SK-N-SH treated with all-trans-retinoic acid at 6 μM for 48 hours (cell line): ENCODE results near the gene LCLAT1.
A peak's percentile ranks its signal among the peaks of the same experiment; 100 is the strongest.

ENCODE experiments used
- ATAC-seq: fragments of 200-7000 bp; cut with Tn5 transposase; 3 replicates; pipeline ENCODE4 v1.9.1; 2020; ENCODE audit warnings: mild to moderate bottlenecking, moderate library complexity
- ARNTL ChIP-seq: fragments of 450-650 bp; formaldehyde crosslinking; IDR thresholded peaks from 2 replicates; pipeline ENCODE4 v1.5.0; 2020; ENCODE audit warnings: low read depth, mild to moderate bottlenecking, moderate library complexity, borderline replicate concordance
- BACH2 ChIP-seq: fragments of 250-450 bp; sonication (Bioruptor Pico); IDR thresholded peaks from 2 replicates; pipeline ENCODE4 v1.9.0; 2021; ENCODE audit warnings: mild to moderate bottlenecking, borderline replicate concordance
- GLIS3 ChIP-seq: fragments of 250-450 bp; sonication (Bioruptor Pico); IDR thresholded peaks from 2 replicates; pipeline ENCODE4 v1.5.0; 2020; ENCODE audit warnings: mild to moderate bottlenecking, moderate library complexity
- ISL1 ChIP-seq: fragments of 250-450 bp; sonication (Bioruptor Pico); IDR thresholded peaks from 2 replicates; pipeline ENCODE4 v2.1.2; 2022; ENCODE audit warnings: mild to moderate bottlenecking, moderate library complexity
- OSR1 ChIP-seq: fragments of 250-450 bp; sonication (Bioruptor Pico); IDR thresholded peaks from 2 replicates; pipeline ENCODE4 v1.8.0; 2022; ENCODE audit warnings: moderate library complexity, mild to moderate bottlenecking, inconsistent platforms
- PPARA ChIP-seq: fragments of 250-450 bp; sonication (Bioruptor Pico); IDR thresholded peaks from 2 replicates; pipeline ENCODE4 v1.5.0; 2020; ENCODE audit warnings: mild to moderate bottlenecking, borderline replicate concordance
- RARB ChIP-seq: fragments of 250-450 bp; sonication (Bioruptor Pico); IDR thresholded peaks from 2 replicates; pipeline ENCODE4 v1.8.0; 2021; ENCODE audit warnings: mild to moderate bottlenecking, moderate library complexity
- TCF4 ChIP-seq: fragments of 250-450 bp; sonication (Bioruptor Pico); IDR thresholded peaks from 2 replicates; pipeline ENCODE4 v1.8.0; 2021; ENCODE audit warnings: mild to moderate bottlenecking, moderate library complexity, borderline replicate concordance
- TOX ChIP-seq: fragments of 250-450 bp; sonication (Bioruptor Pico); IDR thresholded peaks from 2 replicates; pipeline ENCODE4 v1.8.0; 2021; ENCODE audit warnings: mild to moderate bottlenecking, moderate library complexity, borderline replicate concordance
- ZFP3 ChIP-seq: fragments of 250-450 bp; sonication (Bioruptor Pico); IDR thresholded peaks from 2 replicates; pipeline ENCODE4 v1.5.0; 2020; ENCODE audit warnings: mild to moderate bottlenecking, moderate library complexity
- ZFP30 ChIP-seq: fragments of 450-650 bp; formaldehyde crosslinking; IDR thresholded peaks from 2 replicates; pipeline ENCODE4 v1.5.0; 2022; ENCODE audit warnings: mild to moderate bottlenecking, moderate library complexity
- ZNF565 ChIP-seq: fragments of 450-650 bp; formaldehyde crosslinking; conservative IDR thresholded peaks from 2 replicates; pipeline ENCODE4 v1.5.0; 2020; ENCODE audit warnings: low read depth, mild to moderate bottlenecking, moderate library complexity
- ZNF70 ChIP-seq: fragments of 450-650 bp; formaldehyde crosslinking; IDR thresholded peaks from 2 replicates; pipeline ENCODE4 v1.5.0; 2020; ENCODE audit warnings: mild to moderate bottlenecking, moderate library complexity
- ZNF8 ChIP-seq: fragments of 450-650 bp; formaldehyde crosslinking; IDR thresholded peaks from 2 replicates; pipeline ENCODE4 v1.5.0; 2020; ENCODE audit warnings: mild to moderate bottlenecking, moderate library complexity
- TF ChIP-seq, protein P1 (sequence below): fragments of 250-450 bp; sonication (Bioruptor Pico); IDR thresholded peaks from 2 replicates; pipeline ENCODE4 v1.8.0; 2020; ENCODE audit warnings: mild to moderate bottlenecking, moderate library complexity, borderline replicate concordance
- TF ChIP-seq, protein P2 (sequence below): fragments of 250-450 bp; sonication (Bioruptor Pico); IDR thresholded peaks from 2 replicates; pipeline ENCODE4 v1.5.0; 2020; ENCODE audit warnings: mild to moderate bottlenecking, moderate library complexity
- TF ChIP-seq, protein P3 (sequence below): fragments of 250-450 bp; sonication (Bioruptor Pico); IDR thresholded peaks from 2 replicates; pipeline ENCODE4 v1.5.1; 2020; ENCODE audit warnings: low read depth, mild to moderate bottlenecking, moderate library complexity

Gene LCLAT1

DNA sequence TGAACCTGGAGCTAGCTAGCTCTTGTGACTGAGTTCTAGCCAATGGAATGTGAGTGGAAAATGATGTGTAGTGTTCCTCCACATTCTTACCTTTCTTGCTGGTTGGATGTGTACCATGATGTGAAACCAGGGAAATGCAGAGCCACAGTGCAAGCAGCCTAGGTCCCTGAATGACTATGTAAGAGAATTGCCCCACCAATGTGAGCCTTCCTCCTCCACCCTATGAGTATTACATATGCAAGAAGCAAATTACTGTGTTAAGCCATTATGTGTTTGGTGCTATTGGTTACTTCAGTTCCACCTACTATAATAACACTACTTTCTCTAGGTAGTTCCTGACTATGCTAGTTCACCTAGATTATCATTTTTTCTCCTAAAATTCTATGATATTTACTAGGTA, 39.6 kb downstream of the LCLAT1 start:
- no peak for TF ChIP-seq ZNF565
- TF ChIP-seq TCF4: no peak
- TF ChIP-seq ISL1: no peak
- TF ChIP-seq OSR1 (CRISPR knock-in tag): no peak
- TF ChIP-seq, protein P1, sequence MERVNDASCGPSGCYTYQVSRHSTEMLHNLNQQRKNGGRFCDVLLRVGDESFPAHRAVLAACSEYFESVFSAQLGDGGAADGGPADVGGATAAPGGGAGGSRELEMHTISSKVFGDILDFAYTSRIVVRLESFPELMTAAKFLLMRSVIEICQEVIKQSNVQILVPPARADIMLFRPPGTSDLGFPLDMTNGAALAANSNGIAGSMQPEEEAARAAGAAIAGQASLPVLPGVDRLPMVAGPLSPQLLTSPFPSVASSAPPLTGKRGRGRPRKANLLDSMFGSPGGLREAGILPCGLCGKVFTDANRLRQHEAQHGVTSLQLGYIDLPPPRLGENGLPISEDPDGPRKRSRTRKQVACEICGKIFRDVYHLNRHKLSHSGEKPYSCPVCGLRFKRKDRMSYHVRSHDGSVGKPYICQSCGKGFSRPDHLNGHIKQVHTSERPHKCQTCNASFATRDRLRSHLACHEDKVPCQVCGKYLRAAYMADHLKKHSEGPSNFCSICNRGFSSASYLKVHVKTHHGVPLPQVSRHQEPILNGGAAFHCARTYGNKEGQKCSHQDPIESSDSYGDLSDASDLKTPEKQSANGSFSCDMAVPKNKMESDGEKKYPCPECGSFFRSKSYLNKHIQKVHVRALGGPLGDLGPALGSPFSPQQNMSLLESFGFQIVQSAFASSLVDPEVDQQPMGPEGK: no peak
- TF ChIP-seq ZFP3: no peak
- TF ChIP-seq, protein P2, sequence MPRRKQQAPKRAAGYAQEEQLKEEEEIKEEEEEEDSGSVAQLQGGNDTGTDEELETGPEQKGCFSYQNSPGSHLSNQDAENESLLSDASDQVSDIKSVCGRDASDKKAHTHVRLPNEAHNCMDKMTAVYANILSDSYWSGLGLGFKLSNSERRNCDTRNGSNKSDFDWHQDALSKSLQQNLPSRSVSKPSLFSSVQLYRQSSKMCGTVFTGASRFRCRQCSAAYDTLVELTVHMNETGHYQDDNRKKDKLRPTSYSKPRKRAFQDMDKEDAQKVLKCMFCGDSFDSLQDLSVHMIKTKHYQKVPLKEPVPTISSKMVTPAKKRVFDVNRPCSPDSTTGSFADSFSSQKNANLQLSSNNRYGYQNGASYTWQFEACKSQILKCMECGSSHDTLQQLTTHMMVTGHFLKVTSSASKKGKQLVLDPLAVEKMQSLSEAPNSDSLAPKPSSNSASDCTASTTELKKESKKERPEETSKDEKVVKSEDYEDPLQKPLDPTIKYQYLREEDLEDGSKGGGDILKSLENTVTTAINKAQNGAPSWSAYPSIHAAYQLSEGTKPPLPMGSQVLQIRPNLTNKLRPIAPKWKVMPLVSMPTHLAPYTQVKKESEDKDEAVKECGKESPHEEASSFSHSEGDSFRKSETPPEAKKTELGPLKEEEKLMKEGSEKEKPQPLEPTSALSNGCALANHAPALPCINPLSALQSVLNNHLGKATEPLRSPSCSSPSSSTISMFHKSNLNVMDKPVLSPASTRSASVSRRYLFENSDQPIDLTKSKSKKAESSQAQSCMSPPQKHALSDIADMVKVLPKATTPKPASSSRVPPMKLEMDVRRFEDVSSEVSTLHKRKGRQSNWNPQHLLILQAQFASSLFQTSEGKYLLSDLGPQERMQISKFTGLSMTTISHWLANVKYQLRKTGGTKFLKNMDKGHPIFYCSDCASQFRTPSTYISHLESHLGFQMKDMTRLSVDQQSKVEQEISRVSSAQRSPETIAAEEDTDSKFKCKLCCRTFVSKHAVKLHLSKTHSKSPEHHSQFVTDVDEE: no peak
- TF ChIP-seq TOX (CRISPR knock-in tag): no peak
- no peak for TF ChIP-seq ZNF70
- no peak for TF ChIP-seq RARB (CRISPR knock-in tag)
- no peak for ATAC-seq

DNA sequence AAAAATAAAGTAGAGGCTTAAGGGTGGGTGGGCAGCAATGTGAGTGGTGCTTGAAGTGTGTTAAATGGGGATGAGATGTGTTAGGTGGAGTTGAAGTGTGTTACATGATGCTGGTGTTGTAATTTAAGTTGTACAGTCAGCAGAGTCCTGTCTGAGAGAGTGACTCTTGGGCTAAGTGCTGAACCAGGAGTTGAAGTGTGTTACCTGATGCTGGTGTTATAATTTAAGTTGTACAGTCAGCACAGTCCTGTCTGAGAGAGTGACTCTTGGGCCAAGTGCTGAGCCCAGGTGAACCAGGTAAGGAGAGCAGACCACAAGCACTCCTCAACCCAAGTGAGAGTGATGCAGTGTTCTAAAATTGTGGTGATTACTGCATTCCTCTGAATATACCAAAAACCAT, 40.6 kb downstream of the LCLAT1 start:
- TF ChIP-seq ZNF8 (no peak), ZNF565 (no peak), BACH2 (CRISPR knock-in tag) (no peak), TCF4 (no peak), OSR1 (CRISPR knock-in tag) (no peak), ZFP3 (no peak), ISL1 (no peak), PPARA (no peak)
- TF ChIP-seq, protein P1: no peak
- ATAC-seq: peak; percentile 28; the same call in 2 of the 3 replicates

DNA sequence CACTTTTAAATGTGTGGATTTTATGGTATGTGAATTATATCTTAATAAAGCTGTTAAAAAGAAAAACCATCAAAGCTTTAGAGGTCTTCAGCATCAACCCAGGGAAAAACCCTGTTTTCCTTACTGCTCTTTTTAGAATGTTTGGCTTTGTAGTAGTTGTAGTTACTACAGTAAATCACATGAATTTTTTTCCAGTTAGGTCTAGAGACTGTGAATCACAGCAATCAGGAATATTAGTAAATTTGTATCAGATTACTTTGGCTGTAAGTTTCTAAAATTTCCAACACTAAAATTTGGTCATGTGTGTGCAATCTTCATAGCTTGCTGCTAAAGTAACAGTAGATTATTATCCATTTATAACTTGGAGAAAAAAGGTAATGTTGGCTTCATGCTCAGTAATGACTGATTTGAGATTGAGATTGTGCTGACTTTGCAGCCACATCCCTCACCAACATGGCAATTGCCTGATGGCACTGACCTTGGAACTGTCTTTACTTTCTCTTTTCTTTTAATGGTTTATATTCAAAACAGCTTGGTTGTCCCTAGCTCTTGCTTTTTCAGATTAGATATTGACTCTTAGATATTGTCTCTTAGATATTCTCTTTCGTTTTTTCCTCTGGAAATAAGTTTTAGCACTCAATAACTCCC, 41.1 kb downstream of the LCLAT1 start:
- TF ChIP-seq, protein P3, sequence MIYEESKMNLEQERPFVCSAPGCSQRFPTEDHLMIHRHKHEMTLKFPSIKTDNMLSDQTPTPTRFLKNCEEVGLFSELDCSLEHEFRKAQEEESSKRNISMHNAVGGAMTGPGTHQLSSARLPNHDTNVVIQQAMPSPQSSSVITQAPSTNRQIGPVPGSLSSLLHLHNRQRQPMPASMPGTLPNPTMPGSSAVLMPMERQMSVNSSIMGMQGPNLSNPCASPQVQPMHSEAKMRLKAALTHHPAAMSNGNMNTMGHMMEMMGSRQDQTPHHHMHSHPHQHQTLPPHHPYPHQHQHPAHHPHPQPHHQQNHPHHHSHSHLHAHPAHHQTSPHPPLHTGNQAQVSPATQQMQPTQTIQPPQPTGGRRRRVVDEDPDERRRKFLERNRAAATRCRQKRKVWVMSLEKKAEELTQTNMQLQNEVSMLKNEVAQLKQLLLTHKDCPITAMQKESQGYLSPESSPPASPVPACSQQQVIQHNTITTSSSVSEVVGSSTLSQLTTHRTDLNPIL: no peak
- TF ChIP-seq ZNF565: no peak
- TF ChIP-seq, protein P2: no peak
- TF ChIP-seq GLIS3: no peak
- no peak for TF ChIP-seq ISL1
- ATAC-seq: peak; percentile 56; the same call in 2 of the 3 replicates

DNA sequence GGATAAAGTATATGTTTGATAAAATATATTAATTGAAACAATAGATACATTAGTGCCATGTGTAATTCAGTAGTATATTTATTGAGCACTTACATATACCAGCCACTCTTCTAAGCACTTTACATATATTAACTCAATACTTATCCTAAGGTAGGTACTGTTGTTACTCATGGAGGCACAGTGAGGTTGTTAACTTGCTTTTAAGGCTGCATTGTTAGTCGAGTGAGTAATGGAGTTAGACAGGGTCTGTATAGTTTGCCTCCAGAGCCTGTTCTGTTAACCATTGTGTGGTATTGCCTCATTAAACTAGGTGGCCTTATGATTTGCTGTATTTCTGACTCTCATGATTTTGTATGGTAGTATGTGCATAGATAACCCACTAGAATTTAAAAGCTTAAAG, 44.2 kb downstream of the LCLAT1 start:
- ATAC-seq: no peak
- TF ChIP-seq PPARA: no peak
- TF ChIP-seq, protein P3: no peak
- TF ChIP-seq ARNTL (CRISPR knock-in tag): no peak
- TF ChIP-seq ZFP30 (CRISPR knock-in tag): no peak
